ENCODE results near the gene MED12L. TPM values are rescaled to one million over a fixed set of nuclear protein-coding genes. Genes with fewer than 3 reads are reported as not detected.

MED12L gene
- total RNA-seq, 1 donor from 2014 or later, result 1.3 TPM

DNA sequence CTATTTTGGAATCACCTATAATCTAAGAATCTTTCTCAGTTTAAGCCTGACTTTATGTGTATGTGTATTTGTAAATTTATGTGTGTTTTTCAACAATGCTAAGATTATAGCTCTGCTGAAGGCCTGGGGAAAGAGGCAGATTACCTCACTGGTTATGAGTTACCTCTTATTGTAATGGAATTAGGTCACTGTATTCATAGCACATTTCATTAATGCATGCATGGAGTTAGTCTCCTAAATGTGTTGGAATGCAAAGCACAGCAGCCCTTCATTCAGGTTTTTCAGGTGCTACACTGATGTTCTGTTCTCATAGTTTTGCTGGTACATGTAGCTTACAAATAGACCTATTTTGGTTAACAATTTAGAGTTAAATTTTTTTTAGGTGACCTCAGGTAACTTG lies 221.7 kb downstream of the MED12L start:
- no peak for DNase-seq (ENCODE audit: low read depth)
- H3K4me3 ChIP-seq (ENCODE audit: low read depth, low read length), result no peak overlapping the region

DNA sequence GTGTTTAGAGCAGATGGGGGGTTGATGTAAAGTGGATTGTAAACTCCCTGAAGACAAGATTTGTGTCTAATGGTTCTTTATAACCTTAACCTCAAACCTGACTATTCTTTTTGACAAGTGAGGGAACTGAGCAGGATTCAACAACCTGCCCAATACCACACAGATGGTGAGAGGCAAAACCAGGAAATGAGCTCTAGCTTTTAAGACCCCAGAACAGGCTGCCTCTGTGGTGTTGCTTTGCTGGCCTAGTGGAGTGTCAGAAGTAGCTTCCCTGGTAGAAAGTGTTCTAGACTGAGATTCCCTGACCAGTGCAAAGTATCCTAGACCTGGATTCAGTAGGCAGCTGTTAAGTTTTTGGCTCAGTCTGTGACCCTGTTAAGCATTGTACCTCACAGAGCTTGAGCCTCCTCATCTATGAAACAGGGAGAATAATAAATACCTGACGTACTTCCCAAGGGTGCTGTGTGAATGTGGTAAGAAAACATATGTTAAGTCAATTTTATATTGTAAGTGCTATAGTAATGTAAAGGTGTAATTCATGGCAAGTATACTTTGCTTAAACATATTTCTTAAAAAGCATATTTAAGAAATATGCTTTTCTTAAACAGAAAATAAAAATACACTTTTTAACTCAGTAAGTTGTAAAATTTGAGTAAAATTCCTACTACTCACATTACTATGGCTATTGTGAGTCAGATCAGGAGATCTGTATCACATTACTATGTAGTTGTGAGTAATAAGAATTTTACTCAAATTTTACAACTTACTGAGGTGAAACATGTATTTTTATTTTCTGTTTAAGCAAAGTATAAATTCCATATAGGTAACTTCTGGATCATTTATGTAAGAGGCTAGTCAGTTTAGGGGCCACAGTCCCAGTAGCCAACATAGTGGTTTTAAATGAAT lies 222.4 kb downstream of the MED12L start:
- no peak overlapping the region for H3K4me3 ChIP-seq (ENCODE audit: low read depth, low read length)
- TF ChIP-seq, protein P1, sequence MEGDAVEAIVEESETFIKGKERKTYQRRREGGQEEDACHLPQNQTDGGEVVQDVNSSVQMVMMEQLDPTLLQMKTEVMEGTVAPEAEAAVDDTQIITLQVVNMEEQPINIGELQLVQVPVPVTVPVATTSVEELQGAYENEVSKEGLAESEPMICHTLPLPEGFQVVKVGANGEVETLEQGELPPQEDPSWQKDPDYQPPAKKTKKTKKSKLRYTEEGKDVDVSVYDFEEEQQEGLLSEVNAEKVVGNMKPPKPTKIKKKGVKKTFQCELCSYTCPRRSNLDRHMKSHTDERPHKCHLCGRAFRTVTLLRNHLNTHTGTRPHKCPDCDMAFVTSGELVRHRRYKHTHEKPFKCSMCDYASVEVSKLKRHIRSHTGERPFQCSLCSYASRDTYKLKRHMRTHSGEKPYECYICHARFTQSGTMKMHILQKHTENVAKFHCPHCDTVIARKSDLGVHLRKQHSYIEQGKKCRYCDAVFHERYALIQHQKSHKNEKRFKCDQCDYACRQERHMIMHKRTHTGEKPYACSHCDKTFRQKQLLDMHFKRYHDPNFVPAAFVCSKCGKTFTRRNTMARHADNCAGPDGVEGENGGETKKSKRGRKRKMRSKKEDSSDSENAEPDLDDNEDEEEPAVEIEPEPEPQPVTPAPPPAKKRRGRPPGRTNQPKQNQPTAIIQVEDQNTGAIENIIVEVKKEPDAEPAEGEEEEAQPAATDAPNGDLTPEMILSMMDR (IDR thresholded peaks at IDR 0.05; ENCODE audit: insufficient read depth, low read length, poor library complexity, severe bottlenecking), result no peak
- no peak for DNase-seq (ENCODE audit: low read depth)
- no peaks in the 10 kb centered on the region for H3K27me3 ChIP-seq (ENCODE audit: control insufficient read depth, insufficient read depth, low read length)
- no peaks in the 10 kb centered on the region for H3K36me3 ChIP-seq (ENCODE audit: control insufficient read depth, insufficient read depth, low read length)

More for the DNA sequence above, 221.7 kb downstream of the MED12L start:
- H3K27me3 ChIP-seq (ENCODE audit: control insufficient read depth, insufficient read depth, low read length), result no peaks in the 10 kb centered on the region
- TF ChIP-seq, protein P1 (IDR thresholded peaks at IDR 0.05; ENCODE audit: insufficient read depth, low read length, poor library complexity, severe bottlenecking), result no peak
- no peaks in the 10 kb centered on the region for H3K36me3 ChIP-seq (ENCODE audit: control insufficient read depth, insufficient read depth, low read length)

DNA sequence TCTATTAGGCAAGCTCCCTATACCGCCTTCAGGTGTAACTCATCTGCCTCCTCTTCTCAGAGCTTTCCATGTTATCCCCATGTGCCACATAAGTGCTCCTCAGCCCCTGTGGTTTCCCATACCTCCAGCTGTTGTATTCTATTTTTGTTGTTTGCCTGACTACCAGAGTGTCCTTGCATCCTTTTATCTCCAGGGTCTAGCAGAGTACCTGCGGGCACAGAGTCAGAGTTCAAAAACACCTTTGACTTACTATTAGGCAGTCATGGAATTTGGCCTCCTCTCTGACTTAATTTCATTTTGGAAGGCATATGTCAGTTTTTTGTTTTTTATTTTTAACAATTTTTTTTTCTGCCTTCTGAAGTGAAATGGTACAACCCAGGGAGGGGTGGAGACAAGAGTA lies 224.1 kb downstream of the MED12L start:
- no peak for DNase-seq (ENCODE audit: low read depth)
- TF ChIP-seq, protein P1 (IDR thresholded peaks at IDR 0.05; ENCODE audit: insufficient read depth, low read length, poor library complexity, severe bottlenecking), result no peak
- no peaks in the 10 kb centered on the region for H3K27me3 ChIP-seq (ENCODE audit: control insufficient read depth, insufficient read depth, low read length)
- H3K4me3 ChIP-seq (ENCODE audit: low read depth, low read length), result no peak overlapping the region
- H3K36me3 ChIP-seq (ENCODE audit: control insufficient read depth, insufficient read depth, low read length), result no peaks in the 10 kb centered on the region

DNA sequence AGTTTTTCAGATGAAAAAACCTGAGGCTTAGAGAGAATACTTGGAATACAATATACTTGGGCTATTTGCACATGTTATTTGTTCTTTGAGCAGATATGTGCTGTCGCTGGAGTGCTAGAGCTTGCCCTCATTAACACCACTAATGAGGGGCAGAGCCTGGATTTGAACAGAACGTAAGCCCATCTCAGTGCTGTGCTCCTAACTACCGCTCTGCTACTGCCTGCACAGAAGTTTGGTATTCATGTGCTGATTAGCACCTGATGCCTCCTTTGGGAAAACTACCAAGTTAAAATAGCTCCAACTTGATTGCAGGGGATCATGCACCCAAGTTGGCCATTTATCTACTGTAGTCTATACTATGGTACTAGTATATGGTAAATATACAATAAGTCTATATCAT lies 227.5 kb downstream of the MED12L start:
- no peak overlapping the region for H3K4me3 ChIP-seq (ENCODE audit: low read depth, low read length)
- TF ChIP-seq, protein P1 (IDR thresholded peaks at IDR 0.05; ENCODE audit: insufficient read depth, low read length, poor library complexity, severe bottlenecking), result no peak
- no peaks in the 10 kb centered on the region for H3K27me3 ChIP-seq (ENCODE audit: control insufficient read depth, insufficient read depth, low read length)
- H3K36me3 ChIP-seq (ENCODE audit: control insufficient read depth, insufficient read depth, low read length), result no peaks in the 10 kb centered on the region
- no peak for DNase-seq (ENCODE audit: low read depth)

DNA sequence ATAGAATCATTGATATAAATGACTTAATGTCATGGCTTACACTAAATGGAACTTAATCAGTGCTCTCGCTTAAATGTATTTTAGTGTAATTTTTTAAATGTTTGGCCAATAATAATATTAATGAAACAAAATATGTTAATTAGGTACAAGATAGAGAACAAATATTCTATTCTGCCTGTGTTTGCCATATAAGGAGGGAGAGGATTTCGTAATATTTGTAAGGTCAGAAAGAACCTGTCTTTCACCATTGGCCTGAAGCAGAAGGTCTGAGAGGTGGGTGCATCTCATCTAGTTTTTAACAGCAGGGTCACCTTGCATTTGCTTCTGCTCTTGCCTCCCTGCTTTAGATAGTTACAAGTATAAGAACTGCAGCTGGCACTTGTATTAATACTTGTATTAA lies 228.7 kb downstream of the MED12L start:
- TF ChIP-seq, protein P1 (IDR thresholded peaks at IDR 0.05; ENCODE audit: insufficient read depth, low read length, poor library complexity, severe bottlenecking), result no peak
- Histone ChIP-seq H3K27me3 (ENCODE audit: control insufficient read depth, insufficient read depth, low read length) (no peaks in the 10 kb centered on the region), H3K4me3 (ENCODE audit: low read depth, low read length) (no peak overlapping the region), H3K36me3 (ENCODE audit: control insufficient read depth, insufficient read depth, low read length) (no peaks in the 10 kb centered on the region)
- no peak for DNase-seq (ENCODE audit: low read depth)

Measured in kidney epithelial cell (primary cell).